Panc1 (cell line): ENCODE results near the gene LRP5.

Experiments used
- TCF7L2 ChIP-seq: IDR thresholded peaks from 2 replicates; pipeline ENCODE4 v1.6.1; 2011; ENCODE audit warnings: mild to moderate bottlenecking, low read depth, low read length, inconsistent platforms
- TF ChIP-seq, protein P1 (sequence below): fragments of 450-650 bp; IDR thresholded peaks from 2 replicates; pipeline ENCODE4 v1.5.1; 2017; ENCODE audit warnings: mild to moderate bottlenecking

DNA sequence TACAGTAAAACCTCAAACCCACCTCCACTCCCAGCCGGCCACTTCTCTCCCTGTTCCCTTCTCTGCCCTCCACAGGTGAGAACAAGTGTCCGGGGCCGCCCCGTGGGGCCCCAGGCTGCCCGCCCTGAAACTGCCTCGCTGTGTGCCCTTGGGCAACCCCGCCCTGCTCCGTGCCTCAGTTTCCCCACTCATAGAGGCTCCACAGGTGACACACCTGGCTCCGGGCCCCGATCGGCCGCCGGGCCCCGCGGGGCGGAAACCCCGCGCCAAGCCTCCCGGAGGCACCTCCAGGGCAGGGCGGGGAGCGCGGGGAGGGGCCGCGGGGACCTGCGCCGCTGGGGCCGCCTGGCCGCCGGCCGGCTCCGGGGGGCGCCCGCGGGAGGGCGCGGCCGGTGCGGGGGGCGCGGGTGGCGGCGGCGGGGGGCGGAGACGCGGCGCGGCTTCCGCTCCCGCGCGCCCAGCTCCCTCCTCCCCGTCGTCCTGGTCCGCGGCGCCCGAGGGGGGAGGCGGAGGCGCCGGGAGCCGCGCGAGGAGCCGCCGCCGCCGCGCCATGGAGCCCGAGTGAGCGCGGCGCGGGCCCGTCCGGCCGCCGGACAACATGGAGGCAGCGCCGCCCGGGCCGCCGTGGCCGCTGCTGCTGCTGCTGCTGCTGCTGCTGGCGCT lies at the start of gene LRP5:
- TF ChIP-seq, protein P1, sequence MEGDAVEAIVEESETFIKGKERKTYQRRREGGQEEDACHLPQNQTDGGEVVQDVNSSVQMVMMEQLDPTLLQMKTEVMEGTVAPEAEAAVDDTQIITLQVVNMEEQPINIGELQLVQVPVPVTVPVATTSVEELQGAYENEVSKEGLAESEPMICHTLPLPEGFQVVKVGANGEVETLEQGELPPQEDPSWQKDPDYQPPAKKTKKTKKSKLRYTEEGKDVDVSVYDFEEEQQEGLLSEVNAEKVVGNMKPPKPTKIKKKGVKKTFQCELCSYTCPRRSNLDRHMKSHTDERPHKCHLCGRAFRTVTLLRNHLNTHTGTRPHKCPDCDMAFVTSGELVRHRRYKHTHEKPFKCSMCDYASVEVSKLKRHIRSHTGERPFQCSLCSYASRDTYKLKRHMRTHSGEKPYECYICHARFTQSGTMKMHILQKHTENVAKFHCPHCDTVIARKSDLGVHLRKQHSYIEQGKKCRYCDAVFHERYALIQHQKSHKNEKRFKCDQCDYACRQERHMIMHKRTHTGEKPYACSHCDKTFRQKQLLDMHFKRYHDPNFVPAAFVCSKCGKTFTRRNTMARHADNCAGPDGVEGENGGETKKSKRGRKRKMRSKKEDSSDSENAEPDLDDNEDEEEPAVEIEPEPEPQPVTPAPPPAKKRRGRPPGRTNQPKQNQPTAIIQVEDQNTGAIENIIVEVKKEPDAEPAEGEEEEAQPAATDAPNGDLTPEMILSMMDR = no peak
- no peak for TF ChIP-seq TCF7L2
